IMR-90 (cell line): ENCODE results near the gene DTNA. TPM values are rescaled to one million over a fixed set of nuclear protein-coding genes. Genes with fewer than 3 reads are reported as not detected.

Source experiments
- ATAC-seq: fragments of 200-7000 bp; cut with Tn5 transposase; 2 replicates; pipeline ENCODE4 v1.9.1; 2020; ENCODE audit warnings: low read depth, mild to moderate bottlenecking, moderate library complexity
- BruUV-seq: library from RNA; stranded (reverse); fragments of 400-500 nt; replicated peaks from 2 replicates; lab custom pipeline; 2021; lab: Mats Ljungman, UMichigan
- CTCF ChIA-PET: fragments of 300-600 bp; formaldehyde crosslinking; extraction: SDS; loops from one replicate; lab custom pipeline; 2021; ENCODE audit warnings: antibody characterized with exemption; lab: Yijun Ruan, JAX
- POLR2A ChIA-PET: fragments of 300-600 bp; sonication (Branson Sonifier 250); formaldehyde crosslinking; loops from one replicate; lab custom pipeline; 2022; ENCODE audit warnings: antibody characterized with exemption; ENCODE audit not compliant: unreplicated experiment; lab: Charles Lee
- DNase-seq: peaks from one replicate; pipeline ENCODE4 v3.0.0; 2013
- H2AFZ ChIP-seq: replicated peaks from 2 replicates; pipeline ENCODE3; 2013; ENCODE audit warnings: low read length, mild to moderate bottlenecking; ENCODE audit not compliant: poor library complexity
- H2AK5ac ChIP-seq: 2 replicates; pipeline ENCODE4 v1.6.1; 2013; ENCODE audit warnings: low read depth, low read length, inconsistent platforms
- H2AK9ac ChIP-seq: replicated peaks from 2 replicates; pipeline ENCODE3; 2013; ENCODE audit warnings: mild to moderate bottlenecking, low read depth, low read length, moderate library complexity; ENCODE audit not compliant: poor library complexity
- H2BK120ac ChIP-seq: 2 replicates; pipeline ENCODE4 v1.6.1; 2013; ENCODE audit warnings: low read depth, low read length, inconsistent platforms
- H2BK15ac ChIP-seq: 3 replicates; pipeline ENCODE4 v1.6.1; 2013; ENCODE audit warnings: low read depth, low read length, inconsistent platforms
- H2BK20ac ChIP-seq: 2 replicates; pipeline ENCODE4 v1.6.1; 2013; ENCODE audit warnings: low read depth, mild to moderate bottlenecking, inconsistent platforms, low read length, moderate library complexity
- H2BK5ac ChIP-seq: 2 replicates; pipeline ENCODE4 v1.6.1; 2013; ENCODE audit warnings: mild to moderate bottlenecking, low read depth, low read length, inconsistent platforms; ENCODE audit not compliant: poor library complexity, severe bottlenecking
- H3K14ac ChIP-seq: replicated peaks from 2 replicates; pipeline ENCODE4 v1.6.1; 2013; ENCODE audit warnings: low read depth, low read length, inconsistent platforms
- H3K18ac ChIP-seq: 2 replicates; pipeline ENCODE4 v1.6.1; 2013; ENCODE audit warnings: low read depth, low read length, control low read depth
- H3K23ac ChIP-seq: 2 replicates; pipeline ENCODE4 v1.6.1; 2013; ENCODE audit warnings: low read depth, low read length, inconsistent platforms
- H3K27ac ChIP-seq: 2 replicates; pipeline ENCODE4 v1.5.1; 2013; ENCODE audit warnings: mild to moderate bottlenecking, control low read depth, low read length; ENCODE audit not compliant: insufficient read depth
- H3K27me3 ChIP-seq: 2 replicates; pipeline ENCODE4 v1.6.1; 2013; ENCODE audit warnings: low read length; ENCODE audit not compliant: control insufficient read depth, insufficient read depth
- H3K36me3 ChIP-seq: 2 replicates; pipeline ENCODE4 v1.6.1; 2013; ENCODE audit warnings: low read length, mixed read lengths; ENCODE audit not compliant: control insufficient read depth, insufficient read depth
- H3K4ac ChIP-seq: 2 replicates; pipeline ENCODE4 v1.6.1; 2013; ENCODE audit warnings: low read depth, low read length, inconsistent platforms
- H3K4me1 ChIP-seq: 2 replicates; pipeline ENCODE4 v1.6.1; 2013; ENCODE audit warnings: low read length, mixed read lengths; ENCODE audit not compliant: control insufficient read depth, insufficient read depth
- H3K4me2 ChIP-seq: 2 replicates; pipeline ENCODE4 v1.6.1; 2013; ENCODE audit warnings: low read depth, mild to moderate bottlenecking, control low read depth, low read length, moderate library complexity
- H3K4me3 ChIP-seq: 2 replicates; pipeline ENCODE4 v1.5.1; 2013; ENCODE audit warnings: low read depth, mild to moderate bottlenecking, control low read depth, low read length, moderate library complexity; ENCODE audit not compliant: insufficient read depth
- H3K56ac ChIP-seq: 2 replicates; pipeline ENCODE4 v1.6.1; 2013; ENCODE audit warnings: low read length, inconsistent platforms; ENCODE audit not compliant: insufficient read depth; ENCODE audit errors: extremely low read depth
- H3K79me1 ChIP-seq, 2 experiments: 2 replicates each; pipeline ENCODE4 v1.6.1; 2013; ENCODE audit warnings: low read length in 2 of 2, inconsistent platforms in 1 of 2, low read depth in 1 of 2
- H3K9ac ChIP-seq: 2 replicates; pipeline ENCODE4 v1.6.1; 2013; ENCODE audit warnings: low read depth, low read length, control low read depth
- H3K9me1 ChIP-seq: 2 replicates; pipeline ENCODE4 v1.6.1; 2013; ENCODE audit warnings: low read length, inconsistent platforms; ENCODE audit not compliant: insufficient read depth
- H3K9me3 ChIP-seq: 2 replicates; pipeline ENCODE4 v1.6.1; 2013; ENCODE audit warnings: low read length; ENCODE audit not compliant: control insufficient read depth, insufficient read depth
- H4K20me1 ChIP-seq: 2 replicates; pipeline ENCODE4 v1.6.1; 2013; ENCODE audit warnings: low read length, inconsistent platforms; ENCODE audit not compliant: insufficient read depth
- H4K5ac ChIP-seq: 2 replicates; pipeline ENCODE4 v1.6.1; 2013; ENCODE audit warnings: mild to moderate bottlenecking, low read depth, low read length, control low read depth
- H4K8ac ChIP-seq, 2 experiments: 2 replicates each; pipeline ENCODE4 v1.6.1; 2013; ENCODE audit warnings: low read depth in 2 of 2, low read length in 2 of 2, control low read depth in 1 of 2, inconsistent platforms in 1 of 2
- H4K91ac ChIP-seq: 2 replicates; pipeline ENCODE4 v1.6.1; 2013; ENCODE audit warnings: low read depth, low read length, inconsistent platforms; ENCODE audit not compliant: insufficient read depth
- BHLHE40 ChIP-seq: fragments of 150-350 bp; IDR thresholded peaks from 2 replicates; pipeline ENCODE4 v1.6.1; 2016; ENCODE audit warnings: mild to moderate bottlenecking, low read depth, low read length
- FOS ChIP-seq: fragments of 150-350 bp; IDR thresholded peaks from 2 replicates; pipeline ENCODE4 v1.6.1; 2016; ENCODE audit warnings: low read depth, low read length
- MAFK ChIP-seq: IDR thresholded peaks from 2 replicates; pipeline ENCODE4 v1.6.1; 2012; ENCODE audit warnings: low read depth, low read length, improper control_type of control experiment
- MXI1 ChIP-seq: IDR thresholded peaks from 2 replicates; pipeline ENCODE4 v1.6.1; 2012; ENCODE audit warnings: low read depth, mild to moderate bottlenecking, low read length, moderate library complexity, borderline replicate concordance
- RAD21 ChIP-seq: IDR thresholded peaks from 2 replicates; pipeline ENCODE4 v1.6.1; 2012; ENCODE audit warnings: low read length, improper control_type of control experiment
- RCOR1 ChIP-seq: IDR thresholded peaks from 2 replicates; pipeline ENCODE4 v1.6.1; 2012; ENCODE audit warnings: mild to moderate bottlenecking, low read length, improper control_type of control experiment; ENCODE audit not compliant: insufficient replicate concordance
- RFX5 ChIP-seq: IDR thresholded peaks from 2 replicates; pipeline ENCODE4 v1.8.0; 2012; ENCODE audit warnings: low read depth, mild to moderate bottlenecking, low read length, moderate library complexity
- SMC3 ChIP-seq: fragments of 150-350 bp; IDR thresholded peaks from 2 replicates; pipeline ENCODE4 v1.6.1; 2016; ENCODE audit warnings: low read depth, mild to moderate bottlenecking, antibody characterized with exemption, low read length, moderate library complexity
- WGBS, 2 experiments: methylation state at CpG; one replicate each; pipeline versions ENCODE4 v1.1.5 to v1.1.7; 2013; ENCODE audit warnings: missing lambda C conversion rate in 2 of 2; ENCODE audit not compliant: insufficient read length in 1 of 2; ENCODE audit errors: extremely low coverage in 2 of 2; 5-methylcytosine and 5-hydroxymethylcytosine counted together
- dilution Hi-C: fragments of 300-500 bp; cut with HindIII; formaldehyde crosslinking; loops from one replicate; pipeline ENCODE4 v1.14.3; 2018; ENCODE audit warnings: low sequenced_read_pairs; ENCODE audit not compliant: unreplicated experiment
- in situ Hi-C: fragments of 300-500 bp; cut with MboI; formaldehyde crosslinking; loops from 3 replicates; pipeline ENCODE4 v1.14.3; 2019; ENCODE audit warnings: low sequenced_read_pairs, inconsistent platforms, mixed read lengths
- intact Hi-C: fragments of 100-400 bp; cut with micrococcal nuclease; formaldehyde crosslinking; loops from 2 replicates; pipeline ENCODE4 v1.10.0; 2022
- polyA plus RNA-seq, 3 experiments: library from polyadenylated mRNA; depleted of rRNA; stranded (reverse); fragments of >200 nt; gene quantifications; 2 replicates each; pipeline ENCODE4 v1.2.3, GENCODE V29; 2012; ENCODE audit warnings: low replicate concordance in 1 of 3
- total RNA-seq: library from RNA; depleted of rRNA; stranded (reverse); fragments of >200 nt; gene quantifications from 2 replicates; pipeline ENCODE4 v1.2.3, GENCODE V29; 2012
- TF ChIP-seq, protein P1 (sequence below): fragments of 150-350 bp; IDR thresholded peaks from 2 replicates; pipeline ENCODE4 v1.6.1; 2017; ENCODE audit warnings: mild to moderate bottlenecking, antibody characterized with exemption, low read length, low read depth
- TF ChIP-seq, protein P2 (sequence below): fragments of 150-350 bp; IDR thresholded peaks from 2 replicates; pipeline ENCODE4 v1.6.1; 2016; ENCODE audit warnings: low read depth, mild to moderate bottlenecking, low read length, moderate library complexity, borderline replicate concordance

The DTNA gene
- total and polyA plus RNA-seq, 2 of the 4 experiments (the other 2 are of a cell fraction) = 9.5 to 10.8 TPM

DNA sequence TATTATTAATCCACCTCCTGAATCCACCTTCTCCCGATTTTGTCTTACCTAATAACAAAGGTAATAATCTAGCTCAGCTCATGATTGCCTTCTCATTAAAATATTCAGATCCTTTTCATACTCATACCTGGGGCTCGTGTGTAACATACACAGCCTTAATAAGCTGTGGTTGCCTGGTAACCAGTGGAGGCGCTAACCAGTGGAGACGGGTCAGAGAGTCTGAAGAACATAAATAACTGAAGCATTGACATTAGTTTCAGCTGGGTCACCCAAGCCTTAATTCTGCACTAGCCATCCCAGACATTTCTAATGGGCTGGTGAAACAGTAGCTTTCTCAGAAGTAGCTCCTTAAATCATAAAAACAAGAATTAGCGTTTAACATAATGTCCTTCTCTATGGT lies 14.8 kb upstream of the DTNA start:
- Histone ChIP-seq H3K4me3 (no peak overlapping the region), H3K79me1 (no peaks in the 10 kb centered on the region), H4K20me1 (no peaks in the 10 kb centered on the region), H3K27ac (no peak overlapping the region), H2AFZ (no peak overlapping the region), H3K4ac (no peak overlapping the region), H3K23ac (no peak overlapping the region), H3K56ac (no peak overlapping the region), H4K91ac (no peak overlapping the region), H3K36me3 (no peaks in the 10 kb centered on the region), H2BK20ac (no peak overlapping the region), H3K4me2 (no peak overlapping the region), H3K9me1 (no peaks in the 10 kb centered on the region), H3K9me3 (no peaks in the 10 kb centered on the region), H4K5ac (no peak overlapping the region), H3K9ac (no peak overlapping the region), H4K8ac (no peak overlapping the region), H3K4me1 (peaks cover 2% of the 10 kb centered on the region; the same call in 1 of the 2 replicates), H2BK15ac (no peak overlapping the region), H2AK5ac (no peak overlapping the region), H2AK9ac (no peak overlapping the region), H3K14ac (no peak overlapping the region), H2BK5ac (no peak overlapping the region), H3K27me3 (no peaks in the 10 kb centered on the region), H2BK120ac (no peak overlapping the region), H3K18ac (no peak overlapping the region)
- ChIA-PET POLR2A (interaction anchor here (0.7 kb wide), 1 partner anchor 127 kb away, joined by 3 read pairs; no protein-coding TSS in a partner anchor), CTCF (interaction anchor here (1.9 kb wide), 1 partner anchor 33 kb away, joined by 4 read pairs; no protein-coding TSS in a partner anchor)
- intact Hi-C loops = no loop called here
- no peak for TF ChIP-seq RCOR1
- no peak for TF ChIP-seq MAFK
- no peak for TF ChIP-seq BHLHE40
- TF ChIP-seq MXI1 = no peak
- TF ChIP-seq, protein P1, sequence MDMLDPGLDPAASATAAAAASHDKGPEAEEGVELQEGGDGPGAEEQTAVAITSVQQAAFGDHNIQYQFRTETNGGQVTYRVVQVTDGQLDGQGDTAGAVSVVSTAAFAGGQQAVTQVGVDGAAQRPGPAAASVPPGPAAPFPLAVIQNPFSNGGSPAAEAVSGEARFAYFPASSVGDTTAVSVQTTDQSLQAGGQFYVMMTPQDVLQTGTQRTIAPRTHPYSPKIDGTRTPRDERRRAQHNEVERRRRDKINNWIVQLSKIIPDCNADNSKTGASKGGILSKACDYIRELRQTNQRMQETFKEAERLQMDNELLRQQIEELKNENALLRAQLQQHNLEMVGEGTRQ = no peak
- TF ChIP-seq SMC3 = no peak
- TF ChIP-seq, protein P2, sequence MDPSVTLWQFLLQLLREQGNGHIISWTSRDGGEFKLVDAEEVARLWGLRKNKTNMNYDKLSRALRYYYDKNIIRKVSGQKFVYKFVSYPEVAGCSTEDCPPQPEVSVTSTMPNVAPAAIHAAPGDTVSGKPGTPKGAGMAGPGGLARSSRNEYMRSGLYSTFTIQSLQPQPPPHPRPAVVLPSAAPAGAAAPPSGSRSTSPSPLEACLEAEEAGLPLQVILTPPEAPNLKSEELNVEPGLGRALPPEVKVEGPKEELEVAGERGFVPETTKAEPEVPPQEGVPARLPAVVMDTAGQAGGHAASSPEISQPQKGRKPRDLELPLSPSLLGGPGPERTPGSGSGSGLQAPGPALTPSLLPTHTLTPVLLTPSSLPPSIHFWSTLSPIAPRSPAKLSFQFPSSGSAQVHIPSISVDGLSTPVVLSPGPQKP = no peak
- no peak for TF ChIP-seq FOS
- no peak for TF ChIP-seq RFX5
- TF ChIP-seq RAD21 = no peak
- no CpG with 5 or more reads among the region's 5 CpGs for WGBS, 2 experiments
- DNase-seq (no peak), ATAC-seq (no peak)
- dilution Hi-C loops = no loop called here
- BruUV-seq = no TSS peak
- in situ Hi-C loops = no loop called here
